ENCODE results near the gene DDX11.
"Not testable (repeated sequence)": the region's sequence is repeated elsewhere in the genome, so short reads cannot be mapped to it uniquely, and the experiment has no call there.

- not testable (repeated sequence) for TF ChIP-seq CTCF (IDR thresholded peaks at IDR 0.05; ENCODE audit: insufficient read depth, low read length); SPI1 (IDR thresholded peaks at IDR 0.05; ENCODE audit: borderline replicate concordance, low read depth); POLR2AphosphoS5 (IDR thresholded peaks at IDR 0.05; ENCODE audit: low read depth)
Observed at GRCh38 chr12:31081274-31081673, 7.6 kb downstream of the DDX11 start.

All from HL-60 (cell line).